A549 (cell line): ENCODE results near the gene VASN. TPM values are rescaled to one million over a fixed set of nuclear protein-coding genes. Genes with fewer than 3 reads are reported as not detected.
A peak's percentile ranks its signal among the peaks of the same experiment; 100 is the strongest.

Experiments
- ATAC-seq, 2 experiments: fragments of 200-7000 bp in 1 of 2; fragments of >200 bp in 1 of 2; cut with Nextera tagmentation in 1 of 2; cut with Tn5 transposase in 1 of 2; 3 replicates each; pipeline versions ENCODE4 v1.8.0 to v1.9.1; 2018 to 2020; ENCODE audit warnings: mild to moderate bottlenecking in 1 of 2, moderate library complexity in 1 of 2
- CTCF ChIA-PET: fragments of 300-600 bp; sonication (Branson Sonifier 250); formaldehyde crosslinking; extraction: SDS; loops from one replicate; lab custom pipeline; 2021; ENCODE audit warnings: antibody characterized with exemption, inconsistent platforms; lab: Yijun Ruan, JAX
- POLR2A ChIA-PET: fragments of 350-600 bp; formaldehyde crosslinking; extraction: SDS; loops from one replicate; lab custom pipeline; 2021; ENCODE audit warnings: antibody characterized with exemption, inconsistent platforms; lab: Yijun Ruan, JAX
- DNase-seq, 2 experiments: peaks; one replicate each; pipeline versions ENCODE4 v3.0.0 to v3.0.0-alpha.2; 2011 to 2016; ENCODE audit warnings: low read depth in 1 of 2, low spot score in 1 of 2
- FAIRE-seq: peaks from 2 replicates; lab custom pipeline; 2011; peaks lifted over from hg19 to GRCh38; lab: Jason Lieb, UNC
- H3K27ac ChIP-seq, 2 experiments: fragments of >200 bp; sonication (Bioruptor Twin); formaldehyde crosslinking; 3 replicates each; pipeline ENCODE4 v1.5.1; 2016 to 2017
- H3K4me1 ChIP-seq: fragments of >200 bp; sonication (Bioruptor Twin); formaldehyde crosslinking; 3 replicates; pipeline ENCODE4 v1.6.1; 2016
- H3K4me2 ChIP-seq: fragments of >200 bp; sonication (Bioruptor Twin); formaldehyde crosslinking; 3 replicates; pipeline ENCODE4 v1.6.1; 2016
- H3K4me3 ChIP-seq: fragments of >200 bp; sonication (Bioruptor Twin); formaldehyde crosslinking; 3 replicates; pipeline ENCODE4 v1.5.1; 2016
- H3K9me3 ChIP-seq: fragments of >200 bp; sonication (Bioruptor Twin); formaldehyde crosslinking; 3 replicates; pipeline ENCODE4 v1.6.1; 2016
- ATOH8 ChIP-seq: fragments of 250-450 bp; sonication (Bioruptor Pico); IDR thresholded peaks from 2 replicates; pipeline ENCODE4 v1.5.0; 2020; ENCODE audit warnings: low read depth, mild to moderate bottlenecking, moderate library complexity
- BCL3 ChIP-seq: fragments of >200 bp; sonication (Bioruptor Twin); formaldehyde crosslinking; IDR thresholded peaks from 3 replicates; pipeline ENCODE4 v1.6.1; 2016
- BHLHE40 ChIP-seq: IDR thresholded peaks from 2 replicates; pipeline ENCODE4 v1.6.1; 2012; ENCODE audit warnings: low read depth, low read length, inconsistent platforms
- CBX8 ChIP-seq: fragments of 200-600 bp; sonication (generic); IDR thresholded peaks from 2 replicates; pipeline ENCODE4 v1.6.1; 2016
- CEBPB ChIP-seq, 2 experiments: fragments of >200 bp in 1 of 2; sonication (Bioruptor Twin) in 1 of 2; formaldehyde crosslinking in 1 of 2; IDR thresholded peaks; 2 replicates each; pipeline ENCODE4 v1.6.1; 2012 to 2016
- E2F6 ChIP-seq: IDR thresholded peaks from 2 replicates; pipeline ENCODE4 v1.6.1; 2012; ENCODE audit warnings: low read depth, borderline replicate concordance
- ELK1 ChIP-seq: fragments of 150-350 bp; IDR thresholded peaks from 2 replicates; pipeline ENCODE4 v1.6.1; 2014; ENCODE audit warnings: low read depth, mild to moderate bottlenecking, low read length
- FOSL2 ChIP-seq, 2 experiments: fragments of 450-650 bp in 1 of 2; fragments of >200 bp in 1 of 2; sonication (Bioruptor Twin) in 1 of 2; formaldehyde crosslinking; IDR thresholded peaks; 2 replicates each; pipeline versions ENCODE4 v1.5.0 to v1.6.1; 2016 to 2020; ENCODE audit warnings: mild to moderate bottlenecking in 1 of 2, moderate library complexity in 1 of 2
- FOXS1 ChIP-seq: fragments of 250-450 bp; sonication (Bioruptor Pico); IDR thresholded peaks from 2 replicates; pipeline ENCODE4 v1.5.0; 2020; ENCODE audit warnings: mild to moderate bottlenecking, moderate library complexity
- HEYL ChIP-seq: fragments of 250-450 bp; sonication (Bioruptor Pico); IDR thresholded peaks from 2 replicates; pipeline ENCODE4 v1.8.0; 2021; ENCODE audit warnings: mild to moderate bottlenecking, moderate library complexity
- HMGXB4 ChIP-seq: fragments of 250-450 bp; sonication (Bioruptor Pico); IDR thresholded peaks from 2 replicates; pipeline ENCODE4 v1.5.0; 2021; ENCODE audit warnings: mild to moderate bottlenecking, moderate library complexity, borderline replicate concordance
- HOXA7 ChIP-seq: fragments of 250-450 bp; sonication (Bioruptor Pico); IDR thresholded peaks from 2 replicates; pipeline ENCODE4 v1.5.0; 2020; ENCODE audit warnings: mild to moderate bottlenecking, moderate library complexity
- HOXB13 ChIP-seq: fragments of 250-450 bp; sonication (Bioruptor Pico); IDR thresholded peaks from 2 replicates; pipeline ENCODE4 v1.5.0; 2020; ENCODE audit warnings: low read depth, mild to moderate bottlenecking, moderate library complexity
- HOXB5 ChIP-seq: fragments of 250-450 bp; sonication (Bioruptor Pico); IDR thresholded peaks from 2 replicates; pipeline ENCODE4 v1.5.0; 2020; ENCODE audit warnings: mild to moderate bottlenecking, moderate library complexity
- JUNB ChIP-seq: fragments of >200 bp; sonication (Bioruptor Twin); formaldehyde crosslinking; IDR thresholded peaks from 2 replicates; pipeline ENCODE4 v1.6.1; 2016
- KDM1A ChIP-seq: fragments of 200-600 bp; sonication (generic); IDR thresholded peaks from 2 replicates; pipeline ENCODE4 v1.6.1; 2016; ENCODE audit warnings: low read depth, mild to moderate bottlenecking
- KDM5A ChIP-seq: fragments of 200-600 bp; sonication (generic); IDR thresholded peaks from 2 replicates; pipeline ENCODE4 v1.6.1; 2016; ENCODE audit warnings: antibody characterized with exemption, mild to moderate bottlenecking
- MAX ChIP-seq: IDR thresholded peaks from 2 replicates; pipeline ENCODE4 v1.6.1; 2012
- NPAS2 ChIP-seq: fragments of 250-450 bp; sonication (Bioruptor Pico); IDR thresholded peaks from 2 replicates; pipeline ENCODE4 v1.8.0; 2022; ENCODE audit warnings: mild to moderate bottlenecking, moderate library complexity, borderline replicate concordance
- PHF8 ChIP-seq: fragments of 200-600 bp; sonication (generic); IDR thresholded peaks from 2 replicates; pipeline ENCODE4 v1.6.1; 2016; ENCODE audit warnings: low read depth, mild to moderate bottlenecking, antibody characterized with exemption, moderate library complexity, borderline replicate concordance
- POLR2A ChIP-seq: IDR thresholded peaks from 2 replicates; pipeline ENCODE4 v1.6.1; 2012; ENCODE audit warnings: mild to moderate bottlenecking, low read length
- POLR2AphosphoS2 ChIP-seq: conservative IDR thresholded peaks from 2 replicates; pipeline ENCODE4 v1.6.1; 2012; ENCODE audit warnings: low read length, improper control_type of control experiment, inconsistent platforms
- RAD21 ChIP-seq, 2 experiments: fragments of >200 bp in 1 of 2; sonication (Bioruptor Twin) in 1 of 2; formaldehyde crosslinking in 1 of 2; IDR thresholded peaks in 1 of 2; conservative IDR thresholded peaks in 1 of 2; 2 replicates in 1 of 2; 3 replicates in 1 of 2; pipeline ENCODE4 v1.6.1; 2012 to 2018; ENCODE audit warnings: inconsistent platforms in 1 of 2
- RFX5 ChIP-seq: fragments of 450-650 bp; IDR thresholded peaks from 2 replicates; pipeline ENCODE4 v1.7.1; 2014; ENCODE audit warnings: antibody characterized with exemption, mild to moderate bottlenecking, moderate library complexity
- SREBF2 ChIP-seq: fragments of 450-650 bp; IDR thresholded peaks from 2 replicates; pipeline ENCODE4 v1.6.1; 2014; ENCODE audit warnings: mild to moderate bottlenecking, moderate library complexity
- USF2 ChIP-seq: fragments of 450-650 bp; IDR thresholded peaks from 2 replicates; pipeline ENCODE4 v1.6.1; 2014; ENCODE audit warnings: antibody characterized with exemption
- ZC3H11A ChIP-seq: fragments of 450-650 bp; IDR thresholded peaks from 2 replicates; pipeline ENCODE4 v1.6.1; 2014; ENCODE audit warnings: antibody characterized with exemption, mild to moderate bottlenecking
- ZFP36 ChIP-seq: fragments of 450-650 bp; IDR thresholded peaks from 2 replicates; pipeline ENCODE4 v1.6.1; 2014; ENCODE audit warnings: borderline replicate concordance; ENCODE audit not compliant: partially characterized antibody
- WGBS: methylation state at CpG from one replicate; pipeline ENCODE4 v1.1.6; 2017; ENCODE audit errors: missing lambda C conversion rate; 5-methylcytosine and 5-hydroxymethylcytosine counted together
- polyA plus RNA-seq, 4 experiments: library from polyadenylated mRNA; depleted of rRNA in 3 of 4; stranded (reverse); fragments of >200 nt; fragmentation: RNase III in 1 of 4; extraction: RNeasy Plus Mini Kit Qiagen cat#74134 plus additional on column Dnase treatment in 1 of 4; gene quantifications; 2 replicates in 3 of 4; 3 replicates in 1 of 4; pipeline ENCODE4 v1.2.3, GENCODE V29; 2011 to 2017

The VASN gene
- polyA plus RNA-seq, 2 of the 4 experiments (the other 2 are of a cell fraction): 2.3 to 4.0 TPM

- TF ChIP-seq USF2 (no peak), POLR2AphosphoS2 (no peak)
Measured at GRCh38 chr16:4350365-4350786, 21.3 kb upstream of the VASN start (continued).

- H3K9me3 ChIP-seq: no peaks in the 10 kb centered on the region
- peak within 1 kb of the TSS; percentile 75 for H3K4me2 ChIP-seq
- peak within 1 kb of the TSS; percentile 94 to 99 for H3K27ac ChIP-seq
- FAIRE-seq: no peak
- peak; percentile 85 to 95 for DNase-seq
- WGBS: 1% methylated on average over 22 of the region's 81 CpGs
- ATAC-seq: peak; percentile 85 to 94
- peak within 1 kb of the TSS; percentile 90 for H3K4me3 ChIP-seq
- ChIA-PET POLR2A (interaction anchor here (0.8 to 1.5 kb wide), 6 partner anchors 12 to 79 kb away, joined by 3 to 5 read pairs (median 3); partner anchors contain the start of genes CORO7 and TFAP4), CTCF (interaction anchor here (0.6 to 12.6 kb wide), 14 partner anchors 9 to 186 kb away, joined by 3 to 231 read pairs (median 4); no protein-coding TSS in a partner anchor)
- peaks cover 21% of the 10 kb centered on the region for H3K4me1 ChIP-seq
- no peak for TF ChIP-seq CBX8
- TF ChIP-seq SREBF2: no peak
- no peak for TF ChIP-seq KDM5A
- TF ChIP-seq HOXB5 (CRISPR knock-in tag): no peak
- 0 out of 3 replicates have a peak, but pooled peaks have one; percentile 48 for TF ChIP-seq BCL3
- TF ChIP-seq HOXA7 (CRISPR knock-in tag): no peak
- TF ChIP-seq NPAS2 (CRISPR knock-in tag): no peak
- peak; percentile 55 for TF ChIP-seq POLR2A
- peak; percentile 39; the same call in 1 of the 2 replicates for TF ChIP-seq PHF8
- TF ChIP-seq FOXS1 (CRISPR knock-in tag): no peak
- no peak for TF ChIP-seq FOSL2 (IDR thresholded peaks at IDR 0.05)
- TF ChIP-seq FOSL2 (CRISPR knock-in tag; IDR thresholded peaks at IDR 0.05): no peak
- TF ChIP-seq JUNB: no peak
- no peak for TF ChIP-seq KDM1A
- TF ChIP-seq CEBPB (IDR thresholded peaks at IDR 0.05): no peak
- no peak for TF ChIP-seq ZC3H11A
- TF ChIP-seq HMGXB4 (CRISPR knock-in tag): no peak
- TF ChIP-seq HEYL (CRISPR knock-in tag): no peak
- no peak for TF ChIP-seq RFX5
- no peak for TF ChIP-seq RAD21 (conservative IDR thresholded peaks at IDR 0.05 in 1 of 2, IDR thresholded peaks at IDR 0.05 in 1 of 2)
- TF ChIP-seq E2F6: peak; percentile 33; the same call in 1 of the 2 replicates
- no peak for TF ChIP-seq ZFP36
- TF ChIP-seq HOXB13 (CRISPR knock-in tag): no peak
- no peak for TF ChIP-seq ELK1
- no peak for TF ChIP-seq BHLHE40
- peak; percentile 77 for TF ChIP-seq MAX
- TF ChIP-seq ATOH8 (CRISPR knock-in tag): no peak
Measured at GRCh38 chr16:4350787-4351659, 20.6 kb upstream of the VASN start, which contains the start of gene PAM16. PAM16 (minus strand) TSS chr16:4351321; CDS start chr16:4351234, 87 bp downstream.
